Measurements from ENCODE around the gene SMTNL2. TPM values are rescaled to one million over a fixed set of nuclear protein-coding genes. Genes with fewer than 3 reads are reported as not detected.

Gene SMTNL2
- total RNA-seq, 2 experiments from 2014 or later = not detected

DNA sequence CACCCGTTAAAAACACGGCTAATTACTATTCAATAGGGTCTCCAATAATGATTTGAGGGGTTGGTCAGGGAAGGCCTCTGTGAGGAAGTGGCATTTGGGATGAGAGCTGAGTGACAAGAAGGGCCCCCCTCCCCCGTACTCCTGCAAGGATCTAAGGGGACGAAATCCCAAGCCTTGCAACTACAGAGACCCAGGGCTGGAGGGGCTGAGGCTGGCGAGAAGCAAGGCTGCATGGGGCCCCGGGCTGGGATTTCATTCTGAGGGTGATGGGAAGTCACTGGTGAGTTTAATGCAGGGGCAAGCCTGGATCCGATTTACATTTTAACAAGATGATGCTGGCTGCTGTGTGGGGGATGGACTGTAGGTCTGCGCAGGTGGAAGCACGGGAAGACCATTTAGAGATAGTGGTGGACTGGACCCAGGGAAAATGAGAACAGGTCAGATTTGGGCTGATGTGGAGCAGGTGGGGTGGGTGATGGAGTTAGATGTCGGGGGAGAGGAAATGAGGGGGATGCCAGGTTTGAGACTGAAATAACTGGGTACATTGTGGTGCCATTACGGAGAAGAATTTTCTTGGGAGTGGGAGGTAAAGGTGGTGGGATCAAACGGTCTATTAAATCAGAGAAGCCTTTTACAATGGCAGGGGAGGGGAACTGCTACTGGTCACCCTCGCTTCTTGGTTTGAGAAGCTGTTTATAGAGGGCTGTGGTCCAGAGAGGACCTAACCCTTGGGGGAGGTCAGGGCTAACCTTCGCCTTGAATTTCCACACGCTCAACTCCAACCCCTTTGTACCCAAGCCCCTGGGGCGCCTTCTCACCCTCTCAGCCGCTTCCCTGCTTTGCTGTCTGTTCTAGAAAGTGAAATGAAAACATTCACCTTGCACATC, 28.2 kb upstream of the SMTNL2 start:
- ChIA-PET POLR2A (interaction anchor here (0.6 to 1.0 kb wide), 3 partner anchors 7 to 228 kb away, joined by 3 to 5 read pairs (median 3); no protein-coding TSS in a partner anchor), CTCF (interaction anchor here (0.7 to 1.3 kb wide), 7 partner anchors 10 to 241 kb away, joined by 3 to 7 read pairs (median 3); no protein-coding TSS in a partner anchor)
- Mint-ChIP-seq H3K9me3 (ENCODE audit: low read depth) (no peaks in the 10 kb centered on the region), H3K36me3 (ENCODE audit: low read depth) (peaks cover 28% of the 10 kb centered on the region), H3K27me3 (no peaks in the 10 kb centered on the region), H3K4me3 (peak overlapping the region; percentile 93), H3K27ac (peak overlapping the region; percentile 96), H3K4me1 (peaks cover 22% of the 10 kb centered on the region)
- no peak for ATAC-seq
- no peak for DNase-seq
- intact Hi-C loops (cut with DNase I, micrococcal nuclease) = loop anchor here (1.0 to 5.0 kb wide), 5 partner anchors 7 to 413 kb away; partner anchors contain the start of genes ANKFY1 (in 1 of the 2), CYB5D2 (in 1 of the 2), PELP1 (in 1 of the 2) and UBE2G1 (in 1 of the 2)

DNA sequence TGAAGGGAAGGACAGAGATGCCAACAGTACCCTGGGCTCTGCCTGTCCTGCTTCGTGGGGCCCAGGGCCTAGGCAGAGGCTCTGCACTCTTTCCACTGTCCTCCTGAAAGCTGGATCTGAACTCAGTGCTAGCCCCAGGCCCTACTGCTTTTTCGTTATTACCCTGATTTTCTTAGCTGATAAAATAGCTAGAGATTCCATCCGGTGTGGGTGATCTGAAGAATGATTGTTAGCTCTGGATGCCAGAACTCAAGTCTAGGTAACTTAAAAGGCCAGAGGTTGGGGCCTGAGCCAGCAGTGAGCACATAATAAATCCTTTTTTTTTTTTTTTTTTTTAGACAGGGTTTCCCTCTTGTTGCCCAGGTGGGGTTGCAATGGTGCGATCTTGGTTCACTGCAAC, 27.3 kb upstream of the SMTNL2 start:
- Mint-ChIP-seq H3K27me3 (no peaks in the 10 kb centered on the region), H3K9me3 (ENCODE audit: low read depth) (no peaks in the 10 kb centered on the region), H3K4me1 (peaks cover 26% of the 10 kb centered on the region), H3K27ac (no peak overlapping the region), H3K36me3 (ENCODE audit: low read depth) (peaks cover 24% of the 10 kb centered on the region), H3K4me3 (no peak overlapping the region)
- DNase-seq (no peak), ATAC-seq (no peak)
- ChIA-PET CTCF (interaction anchor here (0.6 to 1.3 kb wide), 4 partner anchors 9 to 62 kb away, joined by 3 to 7 read pairs (median 4); no protein-coding TSS in a partner anchor), POLR2A (interaction anchor here (0.6 kb wide), 1 partner anchor 227 kb away, joined by 3 read pairs; no protein-coding TSS in a partner anchor)
- intact Hi-C loops (cut with DNase I, micrococcal nuclease) = loop anchor here in 1 of 2 experiments (5.0 kb wide), 2 partner anchors 190 to 295 kb away; partner anchors contain the start of genes ANKFY1 and UBE2G1

DNA sequence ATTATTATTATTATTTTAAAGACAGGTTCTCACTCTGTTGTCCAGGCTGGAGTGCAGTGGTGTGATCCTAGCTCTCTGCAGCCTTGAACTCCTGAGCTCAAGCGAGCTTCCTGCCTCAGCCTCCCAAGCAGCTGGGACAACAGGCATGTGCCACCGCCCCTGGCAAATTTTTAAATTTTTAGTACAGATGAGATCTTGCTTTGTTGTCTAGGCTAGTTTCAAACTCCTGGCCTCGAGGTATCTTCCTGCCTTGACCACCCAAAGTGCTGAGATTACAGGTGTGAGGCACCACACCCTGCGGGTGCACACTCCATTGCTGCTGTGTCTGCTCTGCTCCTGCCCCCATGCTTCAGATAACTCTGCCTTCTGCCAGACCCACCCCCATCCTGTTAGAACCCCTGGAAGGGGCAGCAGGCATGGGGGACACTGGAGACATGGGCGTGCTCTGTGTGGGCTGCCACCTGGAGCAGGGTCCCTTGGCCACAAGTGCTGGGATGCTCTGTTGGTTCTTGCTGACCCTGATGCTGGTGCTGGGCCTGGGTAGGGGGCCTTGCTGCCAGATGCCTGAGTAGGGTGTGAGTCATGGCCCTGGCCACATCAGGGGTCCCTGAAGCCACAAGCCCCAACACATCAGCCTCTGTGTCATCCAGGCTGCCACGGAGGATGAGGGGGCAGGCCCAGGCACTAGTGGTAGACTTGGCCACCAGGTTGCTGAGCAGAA, 26.5 kb upstream of the SMTNL2 start:
- H3K27ac Mint-ChIP-seq = no peak overlapping the region
- ChIA-PET POLR2A (no interaction called here), CTCF (interaction anchor here (0.6 to 1.3 kb wide), 4 partner anchors 9 to 61 kb away, joined by 3 to 7 read pairs (median 4); no protein-coding TSS in a partner anchor)
- H3K36me3 Mint-ChIP-seq (ENCODE audit: low read depth) = peaks cover 17% of the 10 kb centered on the region
- no peaks in the 10 kb centered on the region for H3K27me3 Mint-ChIP-seq
- no peaks in the 10 kb centered on the region for H3K9me3 Mint-ChIP-seq (ENCODE audit: low read depth)
- no peak for ATAC-seq
- H3K4me3 Mint-ChIP-seq = no peak overlapping the region
- no peak for DNase-seq
- H3K4me1 Mint-ChIP-seq = peaks cover 34% of the 10 kb centered on the region
- intact Hi-C loops (cut with DNase I, micrococcal nuclease) = loop anchor here in 1 of 2 experiments (5.0 kb wide), 2 partner anchors 190 to 295 kb away; partner anchors contain the start of genes ANKFY1 and UBE2G1

DNA sequence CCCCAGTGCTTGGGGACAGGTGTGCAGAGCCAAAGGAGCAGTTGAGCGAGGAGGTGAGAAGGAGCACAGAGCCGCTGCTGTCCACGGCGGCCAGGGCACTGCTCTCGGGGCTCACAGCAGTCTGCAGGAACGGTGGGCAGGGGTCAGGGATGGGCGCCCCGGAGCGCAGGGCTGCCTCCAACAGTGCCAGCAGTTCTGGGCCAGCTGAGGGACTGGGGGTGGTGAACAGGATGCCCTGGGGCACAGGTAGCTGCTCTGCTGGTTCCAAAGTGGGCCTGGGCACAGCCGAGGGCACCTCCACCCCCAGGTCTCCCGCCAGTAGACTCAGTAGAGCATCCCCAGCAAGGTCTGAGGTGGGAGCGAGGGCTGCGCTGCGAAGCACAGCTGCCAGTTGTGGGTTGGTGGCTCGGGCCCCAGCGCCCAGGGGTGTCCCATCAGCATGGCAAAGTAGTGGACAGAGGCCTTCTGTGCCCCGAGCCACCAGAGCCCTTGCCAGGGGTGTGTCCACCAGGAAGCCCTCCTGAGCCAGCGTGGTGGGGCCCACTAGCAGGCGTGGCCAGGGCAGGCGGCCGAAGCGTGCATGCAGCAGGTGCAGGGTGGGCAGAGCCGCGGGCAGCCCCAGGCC, 25.9 kb upstream of the SMTNL2 start:
- ChIA-PET CTCF (interaction anchor here (1.0 kb wide), 1 partner anchor 67 kb away, joined by 4 read pairs; no protein-coding TSS in a partner anchor), POLR2A (no interaction called here)
- H3K4me3 Mint-ChIP-seq = no peak overlapping the region
- intact Hi-C loops (cut with DNase I, micrococcal nuclease) = loop anchor here in 1 of 2 experiments (5.0 kb wide), 2 partner anchors 191 to 296 kb away; partner anchors contain the start of genes ANKFY1 and UBE2G1
- H3K27ac Mint-ChIP-seq = no peak overlapping the region
- no peak for DNase-seq
- peaks cover 16% of the 10 kb centered on the region for H3K36me3 Mint-ChIP-seq (ENCODE audit: low read depth)
- H3K27me3 Mint-ChIP-seq = no peaks in the 10 kb centered on the region
- H3K4me1 Mint-ChIP-seq = peaks cover 40% of the 10 kb centered on the region
- no peaks in the 10 kb centered on the region for H3K9me3 Mint-ChIP-seq (ENCODE audit: low read depth)
- ATAC-seq = no peak

DNA sequence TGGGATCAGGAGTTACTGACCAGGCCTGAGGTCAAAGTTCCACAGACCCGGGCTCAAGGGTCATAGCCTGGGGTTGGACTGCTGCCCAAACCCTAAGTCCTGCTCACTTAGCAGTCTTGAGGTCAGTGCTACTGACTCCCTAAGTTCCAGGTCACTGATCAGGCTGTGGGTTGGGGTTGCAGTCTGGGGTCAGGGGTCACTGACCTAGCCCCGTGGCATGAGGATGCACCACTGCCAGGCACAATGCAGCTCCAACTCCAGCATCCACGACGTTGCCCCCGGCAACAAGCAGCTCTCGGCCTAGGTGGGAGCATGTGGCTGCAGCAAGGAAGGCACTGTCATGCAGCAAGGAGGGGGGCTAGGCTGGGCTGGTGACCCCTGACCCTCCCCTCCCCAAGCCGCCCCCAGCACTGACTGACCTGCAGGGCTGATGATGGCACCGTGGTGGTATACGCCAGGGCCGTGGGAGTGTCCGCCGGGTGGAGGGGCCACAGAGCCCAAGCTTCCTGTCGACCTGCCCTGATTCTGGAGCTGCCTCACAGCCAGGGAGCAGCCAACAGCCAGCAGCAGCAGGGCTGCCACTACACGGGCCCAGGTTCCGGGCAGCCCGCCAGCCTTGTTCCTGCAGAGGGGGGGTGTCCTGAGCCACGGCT, 25.1 kb upstream of the SMTNL2 start:
- Mint-ChIP-seq H3K36me3 (ENCODE audit: low read depth) (peaks cover 8% of the 10 kb centered on the region), H3K27ac (no peak overlapping the region), H3K9me3 (ENCODE audit: low read depth) (peaks cover 2% of the 10 kb centered on the region), H3K4me1 (peaks cover 38% of the 10 kb centered on the region), H3K4me3 (no peak overlapping the region), H3K27me3 (no peaks in the 10 kb centered on the region)
- DNase-seq = no peak
- no peak for ATAC-seq
- CTCF ChIA-PET = interaction anchor here (1.0 kb wide), 1 partner anchor 66 kb away, joined by 4 read pairs; no protein-coding TSS in a partner anchor
- POLR2A ChIA-PET = interaction anchor here (0.6 kb wide), 1 partner anchor 231 kb away, joined by 3 read pairs; no protein-coding TSS in a partner anchor
- intact Hi-C loops (cut with DNase I, micrococcal nuclease) = loop anchor here in 1 of 2 experiments (5.0 kb wide), 2 partner anchors 192 to 297 kb away; partner anchors contain the start of genes ANKFY1 and UBE2G1

DNA sequence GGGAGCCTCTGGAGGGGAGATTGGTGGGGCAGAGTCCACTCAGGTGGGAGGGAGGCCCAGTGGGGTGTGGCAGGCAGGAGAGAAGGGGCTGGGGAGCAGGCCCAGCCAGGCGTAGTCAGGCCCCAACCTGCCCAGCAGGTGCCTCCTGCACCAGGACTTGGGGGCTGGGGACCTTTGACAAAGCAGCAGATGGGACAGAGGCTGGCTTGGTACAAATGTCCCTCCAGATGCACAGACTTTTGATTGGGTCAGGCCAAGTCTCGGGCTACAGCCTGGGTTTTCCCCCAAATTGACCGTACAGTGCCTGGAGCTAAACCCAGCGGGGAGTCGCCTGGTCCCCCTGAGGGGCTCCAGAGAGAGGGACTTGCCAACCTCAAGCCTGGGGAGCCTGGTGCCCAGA, 24.4 kb upstream of the SMTNL2 start:
- peaks cover 2% of the 10 kb centered on the region for H3K9me3 Mint-ChIP-seq (ENCODE audit: low read depth)
- H3K27ac Mint-ChIP-seq = no peak overlapping the region
- H3K36me3 Mint-ChIP-seq (ENCODE audit: low read depth) = peaks cover 3% of the 10 kb centered on the region
- DNase-seq = no peak
- POLR2A ChIA-PET = interaction anchor here (0.6 kb wide), 1 partner anchor 230 kb away, joined by 3 read pairs; no protein-coding TSS in a partner anchor
- peaks cover 36% of the 10 kb centered on the region for H3K4me1 Mint-ChIP-seq
- CTCF ChIA-PET = no interaction called here
- H3K4me3 Mint-ChIP-seq = no peak overlapping the region
- ATAC-seq = no peak
- no peaks in the 10 kb centered on the region for H3K27me3 Mint-ChIP-seq
- intact Hi-C loops (cut with DNase I, micrococcal nuclease) = loop anchor here (5.0 to 10.0 kb wide), 4 partner anchors 193 to 382 kb away; partner anchors contain the start of genes ANKFY1 (in 1 of the 2), C17orf114 (in 1 of the 2), PLD2 (in 1 of the 2) and RNF167 (in 1 of the 2)

DNA sequence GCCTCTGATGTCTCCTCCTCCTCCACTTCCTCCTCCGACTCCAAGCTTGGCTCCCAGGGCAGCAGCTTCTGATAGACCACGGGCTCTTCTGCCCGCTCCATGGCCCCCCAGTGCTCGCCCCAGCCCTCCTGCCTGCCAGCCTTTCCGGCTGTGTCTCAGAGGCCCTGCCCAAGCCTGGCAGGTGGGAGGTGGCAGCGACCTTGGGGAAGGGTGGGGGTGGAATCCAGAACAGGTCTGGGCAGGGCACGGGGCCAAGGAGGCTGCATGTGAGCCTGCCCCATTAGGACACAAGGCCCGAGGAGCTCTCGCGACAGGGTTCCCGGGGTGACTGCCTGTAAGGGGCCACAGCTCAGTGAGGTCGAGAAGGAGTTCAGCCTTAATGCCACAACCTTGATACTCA, 23.9 kb upstream of the SMTNL2 start, which contains the start of gene GGT6:
Gene GGT6 (minus strand): TSS at position 157 of the 400 bp plus-strand sequence. CDS start 56 bp downstream, at position 101.
- POLR2A ChIA-PET = no interaction called here
- CTCF ChIA-PET = no interaction called here
- Mint-ChIP-seq H3K4me3 (no peak within 1 kb of the TSS), H3K36me3 (ENCODE audit: low read depth) (no peaks in the 10 kb centered on the region), H3K27me3 (no peaks in the 10 kb centered on the region), H3K9me3 (ENCODE audit: low read depth) (peaks cover 2% of the 10 kb centered on the region), H3K27ac (peak within 1 kb of the TSS; percentile 5), H3K4me1 (peaks cover 39% of the 10 kb centered on the region)
- intact Hi-C loops (cut with DNase I, micrococcal nuclease) = loop anchor here (5.0 to 10.0 kb wide), 2 partner anchors 244 to 382 kb away; partner anchors contain the start of genes C17orf114 (in 1 of the 2), PLD2 (in 1 of the 2), RNF167 (in 1 of the 2) and SLC25A11 (in 1 of the 2)
- DNase-seq (no peak), ATAC-seq (no peak)

DNA sequence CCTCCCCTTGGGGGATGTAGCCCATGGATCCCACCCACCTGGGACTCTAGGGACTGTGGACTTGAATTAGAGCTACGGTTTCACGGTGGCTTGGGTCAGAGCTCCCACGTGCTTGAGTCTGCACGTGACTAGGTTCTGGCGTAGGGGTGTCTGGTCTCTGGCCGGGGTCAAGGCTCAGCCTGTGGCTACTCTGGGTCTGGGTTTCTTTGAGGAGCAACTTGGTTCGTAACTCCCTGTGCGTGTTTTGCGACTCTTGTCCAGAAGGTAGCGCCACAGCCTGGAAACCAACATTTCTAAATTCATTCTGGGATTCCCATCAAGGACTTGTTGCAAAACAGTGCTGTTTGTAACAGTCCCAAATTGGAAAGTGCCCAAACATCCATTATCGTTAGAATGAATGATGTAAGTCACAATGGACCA, 23.5 kb upstream of the SMTNL2 start:
- intact Hi-C loops (cut with DNase I, micrococcal nuclease) = loop anchor here (5.0 to 10.0 kb wide), 2 partner anchors 244 to 381 kb away; partner anchors contain the start of genes C17orf114 (in 1 of the 2), PLD2 (in 1 of the 2), RNF167 (in 1 of the 2) and SLC25A11 (in 1 of the 2)
- H3K9me3 Mint-ChIP-seq (ENCODE audit: low read depth) = peaks cover 2% of the 10 kb centered on the region
- CTCF ChIA-PET = no interaction called here
- peak overlapping the region; percentile 5 for H3K27ac Mint-ChIP-seq
- H3K4me3 Mint-ChIP-seq = no peak overlapping the region
- no peaks in the 10 kb centered on the region for H3K27me3 Mint-ChIP-seq
- peaks cover 39% of the 10 kb centered on the region for H3K4me1 Mint-ChIP-seq
- ATAC-seq (no peak), DNase-seq (no peak)
- POLR2A ChIA-PET = no interaction called here
- H3K36me3 Mint-ChIP-seq (ENCODE audit: low read depth) = no peaks in the 10 kb centered on the region

DNA sequence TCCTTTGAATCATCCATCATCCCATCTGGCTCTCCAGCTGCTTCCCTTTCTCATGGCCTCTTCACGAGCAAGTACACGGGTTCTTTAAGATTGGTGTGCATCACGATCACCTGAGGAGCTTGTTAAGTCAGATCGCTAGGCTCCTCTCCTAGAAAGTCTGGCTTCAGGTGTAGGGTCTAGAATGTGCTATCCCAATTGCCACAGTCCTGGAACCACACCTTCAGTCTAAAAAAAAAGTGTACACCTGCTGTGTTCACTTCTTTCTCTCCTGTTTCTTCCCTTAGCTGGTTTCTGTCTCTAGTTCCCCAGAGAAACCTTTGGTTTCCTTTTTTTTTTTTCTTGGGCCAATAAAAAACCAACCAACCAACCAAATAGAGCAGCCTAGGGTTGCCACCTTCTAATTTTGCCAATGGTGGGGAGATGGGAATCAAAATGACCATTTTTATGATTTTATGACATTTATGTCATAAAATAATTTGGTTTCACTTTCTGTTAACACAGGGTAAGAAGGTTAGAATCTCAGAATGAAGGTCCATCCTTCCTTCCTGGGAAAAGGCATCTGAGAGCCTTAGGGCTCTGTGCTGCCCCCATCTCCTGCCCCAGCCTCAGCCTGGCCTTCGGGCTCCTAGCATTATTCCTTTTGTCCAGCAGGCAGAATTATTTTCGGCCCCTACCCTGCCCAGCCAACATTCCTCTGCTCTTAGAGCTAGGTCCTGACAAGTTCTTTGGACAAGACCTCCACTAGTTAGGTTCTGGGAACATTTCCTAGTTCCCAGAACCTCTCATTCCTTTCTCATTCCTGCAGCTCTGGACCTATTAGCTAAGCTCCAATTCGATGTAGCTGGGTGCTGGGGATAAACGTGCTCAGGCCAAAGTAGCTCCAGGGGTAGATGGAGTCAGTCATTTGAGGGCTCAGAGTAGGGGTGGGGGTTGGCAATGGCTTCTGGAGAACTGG, 22.0 kb upstream of the SMTNL2 start:
- DNase-seq (no peak), ATAC-seq (peak; percentile 8)
- intact Hi-C loops (cut with DNase I, micrococcal nuclease) = loop anchor here (2.0 to 10.0 kb wide), 4 partner anchors 243 to 417 kb away; partner anchors contain the start of genes C17orf114 (in 1 of the 2), MINK1 (in 1 of the 2), PLD2 (in 1 of the 2) and RNF167 (in 1 of the 2)
- no peak overlapping the region for H3K4me3 Mint-ChIP-seq
- H3K27me3 Mint-ChIP-seq = no peaks in the 10 kb centered on the region
- peak overlapping the region; percentile 70 for H3K27ac Mint-ChIP-seq
- H3K36me3 Mint-ChIP-seq (ENCODE audit: low read depth) = no peaks in the 10 kb centered on the region
- peaks cover 2% of the 10 kb centered on the region for H3K9me3 Mint-ChIP-seq (ENCODE audit: low read depth)
- ChIA-PET POLR2A (interaction anchor here (0.7 kb wide), 1 partner anchor 11 kb away, joined by 3 read pairs; no protein-coding TSS in a partner anchor), CTCF (interaction anchor here (0.5 to 2.7 kb wide), 6 partner anchors 9 to 364 kb away, joined by 3 to 12 read pairs (median 4); no protein-coding TSS in a partner anchor)
- H3K4me1 Mint-ChIP-seq = peaks cover 38% of the 10 kb centered on the region
